ENCODE results near the gene USP40.

Gene USP40

DNA sequence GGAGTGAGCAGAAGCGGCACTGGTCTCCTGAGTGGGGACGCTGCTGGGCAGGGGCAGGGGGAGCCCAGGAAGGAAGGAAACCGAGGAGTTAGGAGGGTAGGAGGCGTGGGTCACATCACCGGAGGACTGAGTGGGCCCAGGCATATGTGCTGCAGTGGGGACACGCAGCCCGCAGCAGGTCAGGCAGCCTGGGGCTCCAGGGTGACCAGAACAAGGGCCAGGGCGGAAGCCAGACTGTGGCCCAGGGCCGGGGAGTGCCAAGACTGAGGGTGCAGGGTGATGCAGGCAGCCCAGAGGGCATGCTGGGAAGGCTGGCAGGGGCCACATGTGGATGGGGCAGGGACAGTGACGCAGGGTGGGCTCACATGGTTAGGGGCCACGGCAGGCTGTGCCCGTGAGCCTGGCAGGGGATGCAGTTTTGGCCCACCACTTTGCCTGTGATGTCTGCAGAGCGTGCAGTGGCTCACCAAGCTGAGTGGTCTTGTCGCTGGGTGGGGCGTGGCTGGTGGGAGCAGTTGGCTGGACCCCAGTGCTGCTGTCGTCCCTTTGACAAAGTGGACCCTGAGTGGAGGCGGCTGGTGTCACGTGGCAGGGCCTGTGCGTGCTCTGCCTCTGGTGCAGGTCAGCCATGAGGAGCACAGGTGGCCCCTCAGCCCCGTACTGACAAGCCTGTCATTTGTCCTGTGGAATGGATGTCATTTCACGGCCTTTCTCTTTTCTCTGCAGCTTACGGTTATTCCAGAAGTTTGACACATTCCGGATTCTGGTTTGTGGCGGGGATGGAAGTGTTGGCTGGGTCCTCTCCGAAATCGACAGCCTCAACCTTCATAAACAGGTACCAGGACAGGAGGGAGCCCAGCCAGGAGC, 125.2 kb downstream of the USP40 start:
- no peak for TF ChIP-seq ZFX (IDR thresholded peaks at IDR 0.05)
- TF ChIP-seq, protein P1, sequence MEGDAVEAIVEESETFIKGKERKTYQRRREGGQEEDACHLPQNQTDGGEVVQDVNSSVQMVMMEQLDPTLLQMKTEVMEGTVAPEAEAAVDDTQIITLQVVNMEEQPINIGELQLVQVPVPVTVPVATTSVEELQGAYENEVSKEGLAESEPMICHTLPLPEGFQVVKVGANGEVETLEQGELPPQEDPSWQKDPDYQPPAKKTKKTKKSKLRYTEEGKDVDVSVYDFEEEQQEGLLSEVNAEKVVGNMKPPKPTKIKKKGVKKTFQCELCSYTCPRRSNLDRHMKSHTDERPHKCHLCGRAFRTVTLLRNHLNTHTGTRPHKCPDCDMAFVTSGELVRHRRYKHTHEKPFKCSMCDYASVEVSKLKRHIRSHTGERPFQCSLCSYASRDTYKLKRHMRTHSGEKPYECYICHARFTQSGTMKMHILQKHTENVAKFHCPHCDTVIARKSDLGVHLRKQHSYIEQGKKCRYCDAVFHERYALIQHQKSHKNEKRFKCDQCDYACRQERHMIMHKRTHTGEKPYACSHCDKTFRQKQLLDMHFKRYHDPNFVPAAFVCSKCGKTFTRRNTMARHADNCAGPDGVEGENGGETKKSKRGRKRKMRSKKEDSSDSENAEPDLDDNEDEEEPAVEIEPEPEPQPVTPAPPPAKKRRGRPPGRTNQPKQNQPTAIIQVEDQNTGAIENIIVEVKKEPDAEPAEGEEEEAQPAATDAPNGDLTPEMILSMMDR (conservative IDR thresholded peaks at IDR 0.05), result no peak
- no peak overlapping the region for H3K27ac ChIP-seq

DNA sequence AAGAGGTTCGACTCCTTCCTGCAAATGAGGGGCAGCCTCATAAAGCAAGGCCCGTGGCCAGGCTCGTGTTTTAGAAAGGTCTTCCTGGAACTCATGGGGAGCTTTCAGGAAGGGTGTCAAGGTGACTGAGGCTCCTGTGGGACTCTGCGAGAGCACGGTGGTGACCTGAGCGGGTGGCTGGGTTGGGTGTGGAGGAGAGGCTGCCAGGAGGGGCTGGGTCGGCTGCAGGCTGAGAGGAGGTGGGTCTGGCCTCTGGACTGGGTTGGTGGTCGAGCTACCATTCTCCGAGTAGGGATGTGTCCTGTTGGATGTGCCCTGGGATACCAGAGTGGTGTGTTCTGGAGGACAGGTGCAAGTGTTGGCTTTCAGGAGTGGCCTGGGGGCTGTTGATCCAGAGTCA, 125.9 kb downstream of the USP40 start:
- no peak for TF ChIP-seq ZFX (IDR thresholded peaks at IDR 0.05)
- TF ChIP-seq, protein P1 (conservative IDR thresholded peaks at IDR 0.05), result no peak
- H3K27ac ChIP-seq, result no peak overlapping the region

DNA sequence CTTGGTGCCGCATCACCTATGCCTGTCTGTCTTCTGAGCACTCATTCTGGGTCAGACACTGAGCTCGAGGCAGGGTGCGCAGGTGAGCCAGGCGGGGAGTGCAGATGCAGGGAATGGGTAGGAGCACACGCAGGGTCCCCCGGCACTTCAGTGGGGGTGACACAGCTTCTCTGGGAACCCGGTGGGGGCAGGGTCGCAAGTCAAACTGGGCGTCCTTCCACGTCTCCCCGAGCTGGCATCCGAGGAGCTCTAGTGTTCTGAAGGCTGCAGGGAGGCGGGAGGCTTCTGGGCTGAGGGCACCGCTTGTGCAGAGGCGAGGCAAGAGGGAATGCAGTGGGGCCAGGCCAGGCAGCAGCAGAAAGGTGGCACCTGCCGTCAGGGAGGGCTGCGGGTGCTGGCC, 126.3 kb downstream of the USP40 start:
- TF ChIP-seq, protein P1 (conservative IDR thresholded peaks at IDR 0.05), result no peak
- TF ChIP-seq ZFX (IDR thresholded peaks at IDR 0.05), result no peak
- no peak overlapping the region for H3K27ac ChIP-seq

DNA sequence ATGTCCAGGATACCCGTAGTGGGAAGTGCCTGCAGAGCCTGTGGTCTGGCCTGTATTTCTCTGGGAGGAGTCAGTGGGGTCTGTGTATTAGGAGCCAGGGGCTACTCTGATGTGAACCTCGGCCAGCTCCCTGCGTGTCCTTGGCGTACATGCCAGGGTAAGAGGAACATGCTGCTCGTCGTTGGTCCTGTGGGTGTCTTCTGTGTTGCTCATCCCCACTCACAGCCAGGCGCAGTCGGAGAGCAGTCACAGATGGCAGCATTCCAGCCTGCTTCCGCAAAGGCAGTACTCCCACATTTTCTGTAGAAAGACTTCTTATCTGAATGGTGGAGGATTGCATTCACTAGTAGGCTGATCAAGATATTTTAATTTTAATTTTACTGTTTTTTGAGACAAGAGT, 127.4 kb downstream of the USP40 start:
- H3K27ac ChIP-seq, result no peak overlapping the region
- TF ChIP-seq ZFX (IDR thresholded peaks at IDR 0.05), result no peak
- TF ChIP-seq, protein P1 (conservative IDR thresholded peaks at IDR 0.05), result no peak

DNA sequence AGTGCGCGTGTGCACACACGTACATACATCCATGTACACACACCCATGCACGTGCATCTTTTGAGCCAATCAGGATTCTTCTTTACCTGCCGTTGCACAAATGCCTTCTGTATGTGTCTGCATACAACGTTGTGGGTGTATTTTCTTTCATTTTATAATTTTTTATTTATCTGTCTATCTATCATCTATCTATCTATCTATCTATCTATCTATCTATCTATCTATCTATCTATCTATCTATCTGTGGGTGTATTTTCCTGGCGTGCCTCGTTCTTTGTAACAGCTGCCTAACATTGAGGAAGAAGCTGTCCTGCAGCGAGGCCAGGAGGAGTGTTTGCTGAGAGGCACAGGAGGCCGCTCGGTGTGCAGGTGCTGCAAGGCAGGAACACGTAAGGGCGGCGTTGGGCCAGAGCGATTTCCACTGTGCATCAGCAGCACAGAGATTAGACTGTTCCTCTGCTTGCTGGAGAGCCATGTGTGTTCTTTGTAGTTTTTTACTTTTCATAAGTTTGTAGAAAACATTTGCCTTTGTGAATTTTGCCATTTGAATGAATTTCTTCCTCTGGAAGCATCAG, 127.9 kb downstream of the USP40 start:
- no peak overlapping the region for H3K27ac ChIP-seq
- TF ChIP-seq, protein P1 (conservative IDR thresholded peaks at IDR 0.05), result no peak
- TF ChIP-seq ZFX (IDR thresholded peaks at IDR 0.05), result no peak

DNA sequence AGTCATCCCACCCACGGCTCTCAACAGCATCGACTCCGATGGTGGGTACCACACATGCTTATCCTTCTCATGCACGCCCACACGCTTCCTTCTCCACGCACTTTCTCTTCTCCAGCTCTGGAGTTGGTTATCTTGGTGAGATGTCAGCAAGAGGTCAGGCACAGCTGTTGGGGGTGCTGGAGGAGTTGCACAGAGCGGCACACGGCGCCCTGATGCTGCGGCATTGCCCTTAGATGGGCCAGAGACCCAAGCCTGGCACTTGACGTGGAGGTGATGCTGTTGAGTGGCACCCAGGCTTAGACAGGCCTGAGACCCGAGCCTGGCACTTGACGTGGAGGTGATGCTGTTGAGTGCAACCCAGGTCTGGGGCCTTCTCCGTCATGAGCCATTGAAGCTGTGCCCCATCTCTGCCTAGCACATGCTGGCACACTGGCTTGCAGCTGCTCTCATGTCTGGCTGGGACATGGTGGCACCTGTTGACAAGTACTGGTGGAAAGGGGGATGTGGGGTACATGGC, 129.1 kb downstream of the USP40 start:
- no peak overlapping the region for H3K27ac ChIP-seq
- TF ChIP-seq, protein P1 (conservative IDR thresholded peaks at IDR 0.05), result no peak

Measured in C4-2B (cell line).